ENCODE data around the gene ACOX1.

The ACOX1 gene

DNA sequence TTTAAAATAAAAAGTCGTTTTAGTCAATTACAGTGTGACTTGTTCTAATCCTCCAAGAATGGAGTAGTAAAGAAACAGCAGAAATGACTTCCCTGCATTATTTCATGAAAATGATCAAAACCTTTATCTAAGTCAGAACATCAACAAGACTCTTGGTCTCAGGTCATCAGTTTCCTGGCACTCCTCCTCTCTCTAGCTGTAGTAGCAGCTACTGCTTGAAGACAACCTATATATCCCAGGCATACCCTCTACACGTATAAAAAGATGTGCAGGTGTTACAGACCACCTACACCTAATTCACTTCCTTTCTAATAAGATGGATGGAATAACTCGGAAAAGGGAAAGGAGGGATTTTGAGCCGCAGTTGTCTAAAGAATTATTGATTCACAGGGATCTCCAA lies 36.5 kb downstream of the ACOX1 start:
- DNase-seq (ENCODE audit: low spot score): no peak
- TF ChIP-seq, protein P1, sequence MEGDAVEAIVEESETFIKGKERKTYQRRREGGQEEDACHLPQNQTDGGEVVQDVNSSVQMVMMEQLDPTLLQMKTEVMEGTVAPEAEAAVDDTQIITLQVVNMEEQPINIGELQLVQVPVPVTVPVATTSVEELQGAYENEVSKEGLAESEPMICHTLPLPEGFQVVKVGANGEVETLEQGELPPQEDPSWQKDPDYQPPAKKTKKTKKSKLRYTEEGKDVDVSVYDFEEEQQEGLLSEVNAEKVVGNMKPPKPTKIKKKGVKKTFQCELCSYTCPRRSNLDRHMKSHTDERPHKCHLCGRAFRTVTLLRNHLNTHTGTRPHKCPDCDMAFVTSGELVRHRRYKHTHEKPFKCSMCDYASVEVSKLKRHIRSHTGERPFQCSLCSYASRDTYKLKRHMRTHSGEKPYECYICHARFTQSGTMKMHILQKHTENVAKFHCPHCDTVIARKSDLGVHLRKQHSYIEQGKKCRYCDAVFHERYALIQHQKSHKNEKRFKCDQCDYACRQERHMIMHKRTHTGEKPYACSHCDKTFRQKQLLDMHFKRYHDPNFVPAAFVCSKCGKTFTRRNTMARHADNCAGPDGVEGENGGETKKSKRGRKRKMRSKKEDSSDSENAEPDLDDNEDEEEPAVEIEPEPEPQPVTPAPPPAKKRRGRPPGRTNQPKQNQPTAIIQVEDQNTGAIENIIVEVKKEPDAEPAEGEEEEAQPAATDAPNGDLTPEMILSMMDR (IDR thresholded peaks at IDR 0.05; ENCODE audit: extremely low read depth, missing control alignments): no peak

DNA sequence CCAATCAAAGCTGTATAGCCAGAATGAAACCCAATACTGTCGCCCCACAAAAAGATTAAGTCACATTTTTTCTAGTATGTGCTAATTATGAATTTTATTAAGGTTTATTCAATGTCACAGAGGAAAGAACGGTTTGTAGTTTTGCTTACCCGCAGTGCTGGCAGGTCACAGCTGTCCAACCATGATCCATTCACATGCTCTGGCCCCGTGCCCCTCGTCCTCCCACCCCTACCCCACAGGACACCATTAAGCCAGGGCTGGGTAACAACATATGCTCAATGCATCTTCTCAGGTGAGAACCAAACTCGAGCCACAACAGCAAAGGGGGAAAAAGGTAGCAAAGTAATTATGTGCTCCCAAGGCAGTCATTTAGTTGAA lies 37.5 kb downstream of the ACOX1 start:
- TF ChIP-seq, protein P1 (IDR thresholded peaks at IDR 0.05; ENCODE audit: extremely low read depth, missing control alignments): no peak
- DNase-seq (ENCODE audit: low spot score): no peak

DNA sequence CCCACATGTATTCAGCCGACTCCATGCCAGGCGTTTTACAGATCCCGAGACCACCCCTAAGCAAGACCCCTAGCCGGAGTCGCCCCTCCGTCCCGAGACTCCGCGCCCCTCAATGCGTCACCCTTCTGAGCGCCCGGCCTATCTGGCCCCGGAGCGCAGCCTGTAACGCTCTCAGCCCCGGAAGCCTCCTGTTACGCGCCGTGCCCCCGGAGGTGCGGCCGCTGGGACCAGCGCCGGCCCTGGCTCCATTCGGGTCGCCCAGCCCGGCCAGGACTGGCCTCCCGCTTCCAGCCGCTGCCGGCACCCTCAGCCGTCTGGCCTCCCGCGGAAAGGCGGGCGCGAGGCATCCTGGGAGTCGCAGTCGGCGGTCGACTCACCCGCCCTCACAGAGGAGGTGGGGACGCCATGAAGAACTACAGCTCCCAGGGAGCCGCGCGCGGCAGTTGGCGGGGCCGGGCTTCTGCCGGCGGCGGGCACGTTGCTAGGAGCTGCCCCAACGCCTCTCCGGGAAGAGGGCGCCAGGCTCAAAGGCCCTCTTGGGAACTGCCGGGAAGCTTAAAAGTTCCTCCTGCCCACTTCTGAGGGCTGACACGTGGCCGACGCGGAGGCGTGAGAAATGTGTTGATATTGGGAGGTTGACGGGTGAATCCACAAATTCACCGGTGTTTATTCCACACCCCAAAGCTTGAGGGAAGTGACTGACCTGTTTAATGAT lies 38.1 kb downstream of the ACOX1 start, which contains the start of gene FBF1:
TSS of gene FBF1 (minus strand) at position 316 of the 715 bp plus-strand sequence. CDS start 2,893 bp downstream, outside the sequence.
- peak; percentile 98 for DNase-seq (ENCODE audit: low spot score)
- TF ChIP-seq, protein P1 (IDR thresholded peaks at IDR 0.05; ENCODE audit: extremely low read depth, missing control alignments): no peak

- TF ChIP-seq, protein P1 (IDR thresholded peaks at IDR 0.05; ENCODE audit: extremely low read depth, missing control alignments): no peak
- no peak for DNase-seq (ENCODE audit: low spot score)
These were observed 41.3 kb downstream of the ACOX1 start for GRCh38 chr17:75937652-75938051.

- TF ChIP-seq, protein P1 (IDR thresholded peaks at IDR 0.05; ENCODE audit: extremely low read depth, missing control alignments): no peak
- no peak for DNase-seq (ENCODE audit: low spot score)
These were observed 45.2 kb downstream of the ACOX1 start for GRCh38 chr17:75933808-75934207.

- TF ChIP-seq, protein P1 (IDR thresholded peaks at IDR 0.05; ENCODE audit: extremely low read depth, missing control alignments): no peak
- no peak for DNase-seq (ENCODE audit: low spot score)
These were observed 46.1 kb downstream of the ACOX1 start for GRCh38 chr17:75932852-75933251.

DNA sequence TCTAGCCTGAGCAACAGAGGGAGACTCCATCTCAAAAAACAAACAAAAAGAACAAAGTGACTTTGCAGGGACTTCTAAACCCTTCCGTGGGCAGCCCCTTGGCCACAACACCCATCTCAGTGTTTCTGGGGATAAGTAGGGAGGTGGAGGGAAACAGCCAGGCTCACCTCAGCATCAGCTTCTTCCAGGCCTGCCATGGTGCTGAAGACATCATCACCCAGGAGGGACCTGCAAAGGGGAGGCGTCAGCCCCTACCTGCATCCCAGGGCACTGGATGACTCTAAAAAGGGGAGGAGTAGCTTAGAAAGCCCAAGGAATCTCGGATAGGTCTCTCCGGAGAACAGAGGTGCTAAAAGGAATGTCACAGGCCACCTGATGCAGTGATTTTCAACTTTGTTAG lies 47.9 kb downstream of the ACOX1 start:
- DNase-seq (ENCODE audit: low spot score): no peak
- TF ChIP-seq, protein P1 (IDR thresholded peaks at IDR 0.05; ENCODE audit: extremely low read depth, missing control alignments): no peak

Measured in GM20000 (cell line).